Activated B cell treated with CpG ODN at 0.5 μM for 24 hours (primary cell): ENCODE data around the gene ASPG. TPM values are rescaled to one million over a fixed set of nuclear protein-coding genes. Genes with fewer than 3 reads are reported as not detected.

Experiments used
- ATAC-seq: fragments of 200-7000 bp; cut with Tn5 transposase; one replicate; pipeline ENCODE4 v1.10.0; 2021; ENCODE audit warnings: low read depth, mild to moderate bottlenecking, moderate library complexity
- CTCF ChIA-PET: fragments of 350-600 bp; sonication (Branson Sonifier 250); formaldehyde crosslinking; loops from one replicate; lab custom pipeline; 2021; ENCODE audit warnings: antibody characterized with exemption; lab: Charles Lee
- POLR2A ChIA-PET: fragments of 350-600 bp; sonication (Branson Sonifier 250); formaldehyde crosslinking; loops from one replicate; lab custom pipeline; 2021; ENCODE audit warnings: antibody characterized with exemption; lab: Charles Lee
- DNase-seq: peaks from one replicate; pipeline ENCODE4 v3.0.0; 2022
- H3K27ac Mint-ChIP-seq: one replicate; pipeline ENCODE4 v1.8.0; 2020; ENCODE audit warnings: mixed read lengths
- H3K27me3 Mint-ChIP-seq: one replicate; pipeline ENCODE4 v1.8.0; 2021; ENCODE audit warnings: mixed read lengths
- H3K36me3 Mint-ChIP-seq: one replicate; pipeline ENCODE4 v1.8.0; 2021; ENCODE audit warnings: low read depth, mixed read lengths
- H3K4me1 Mint-ChIP-seq: one replicate; pipeline ENCODE4 v1.8.0; 2021; ENCODE audit warnings: mixed read lengths
- H3K4me3 Mint-ChIP-seq: one replicate; pipeline ENCODE4 v1.8.0; 2020; ENCODE audit warnings: mild to moderate bottlenecking, mixed read lengths
- H3K9me3 Mint-ChIP-seq: one replicate; pipeline ENCODE4 v1.8.0; 2020; ENCODE audit warnings: mixed read lengths
- CTCF ChIP-seq: fragments of 200-600 bp; IDR thresholded peaks from one replicate; pipeline ENCODE4 v1.8.0; 2022; ENCODE audit warnings: antibody characterized with exemption, mild to moderate bottlenecking
- intact Hi-C: fragments of 100-400 bp; cut with micrococcal nuclease; formaldehyde crosslinking; loops from one replicate; pipeline ENCODE4 v1.15.1; 2024
- total RNA-seq: library from RNA; stranded (reverse); gene quantifications from 2 replicates; pipeline ENCODE4 v1.2.3, GENCODE V29; 2022

Gene ASPG
- total RNA-seq, 1 donor from 2014 or later, result not detected

GRCh38 chr14:104146651-104147345 lies 61.3 kb downstream of the ASPG start:
- CTCF ChIA-PET, result no interaction called here
- Mint-ChIP-seq H3K4me1 (no peaks in the 10 kb centered on the region), H3K27me3 (peaks cover 10% of the 10 kb centered on the region), H3K9me3 (no peaks in the 10 kb centered on the region), H3K4me3 (no peak overlapping the region), H3K27ac (no peak overlapping the region), H3K36me3 (no peaks in the 10 kb centered on the region)
- POLR2A ChIA-PET, result no interaction called here
- DNase-seq (no peak), ATAC-seq (no peak)
- TF ChIP-seq CTCF, result no peak
- intact Hi-C loops, result no loop called here

- intact Hi-C loops, result no loop called here
Observed at GRCh38 chr14:104147346-104148125, 62.0 kb downstream of the ASPG start.

GRCh38 chr14:104148433-104149277 lies 63.2 kb downstream of the ASPG start:
- CTCF ChIA-PET, result no interaction called here
- intact Hi-C loops, result no loop called here
- H3K9me3 Mint-ChIP-seq, result no peaks in the 10 kb centered on the region
- ATAC-seq (no peak), DNase-seq (no peak)
- no peaks in the 10 kb centered on the region for H3K4me1 Mint-ChIP-seq
- POLR2A ChIA-PET, result no interaction called here
- TF ChIP-seq CTCF, result no peak
- H3K27me3 Mint-ChIP-seq, result peaks cover 10% of the 10 kb centered on the region
- H3K4me3 Mint-ChIP-seq, result no peak overlapping the region
- H3K36me3 Mint-ChIP-seq, result no peaks in the 10 kb centered on the region
- no peak overlapping the region for H3K27ac Mint-ChIP-seq

More at GRCh38 chr14:104147346-104148125, 62.0 kb downstream of the ASPG start:
- POLR2A ChIA-PET, result no interaction called here
- Mint-ChIP-seq H3K9me3 (no peaks in the 10 kb centered on the region), H3K4me1 (no peaks in the 10 kb centered on the region), H3K27me3 (peaks cover 10% of the 10 kb centered on the region), H3K27ac (no peak overlapping the region), H3K4me3 (no peak overlapping the region), H3K36me3 (no peaks in the 10 kb centered on the region)
- no peak for ATAC-seq
- CTCF ChIA-PET, result no interaction called here
- DNase-seq, result no peak
- no peak for TF ChIP-seq CTCF

- ChIA-PET POLR2A (no interaction called here), CTCF (no interaction called here)
- intact Hi-C loops, result no loop called here
- Mint-ChIP-seq H3K27ac (no peak overlapping the region), H3K9me3 (no peaks in the 10 kb centered on the region), H3K4me3 (no peak overlapping the region), H3K4me1 (no peaks in the 10 kb centered on the region), H3K36me3 (no peaks in the 10 kb centered on the region), H3K27me3 (peaks cover 8% of the 10 kb centered on the region)
- TF ChIP-seq CTCF, result no peak
- no peak for DNase-seq
- no peak for ATAC-seq
Observed at GRCh38 chr14:104149278-104149595, 63.7 kb downstream of the ASPG start.
